ENCODE measurements around the gene SDHB.

DNA sequence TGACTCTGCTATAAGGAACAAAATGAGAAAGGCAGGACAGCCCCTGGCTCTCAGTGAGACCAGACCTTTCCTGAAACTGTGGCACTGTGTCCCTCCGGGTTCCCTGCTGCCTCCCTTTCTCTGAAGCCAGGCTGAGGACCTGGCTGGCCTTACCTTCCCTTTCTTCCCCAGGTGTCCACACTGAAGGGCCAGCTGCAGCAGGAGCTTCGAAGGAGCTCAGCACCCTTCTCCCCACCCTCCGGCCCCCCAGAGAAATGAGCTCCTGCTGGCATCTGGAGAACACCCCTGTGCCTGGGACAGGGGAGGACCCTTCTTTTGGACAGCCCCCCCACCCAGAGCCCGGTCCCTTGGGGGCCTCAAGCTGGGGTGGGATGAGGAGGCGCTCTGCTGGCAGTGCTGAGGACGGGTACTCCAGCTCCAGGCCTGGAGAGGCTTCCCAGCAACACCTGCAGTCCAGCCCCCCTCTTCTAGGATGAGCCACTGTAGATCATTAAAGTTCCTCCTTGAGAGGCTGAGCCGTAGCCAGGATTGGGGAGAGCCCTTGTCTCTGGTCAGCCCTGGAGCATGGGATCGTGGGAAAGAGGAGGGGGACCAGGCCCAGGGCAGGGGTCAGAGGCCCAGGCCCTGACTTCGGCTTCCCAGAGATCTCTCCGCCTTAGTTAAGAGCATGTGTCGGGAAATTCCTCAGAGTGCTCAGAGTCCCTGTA lies 81.5 kb downstream of the SDHB start:
- TF ChIP-seq, protein P1, sequence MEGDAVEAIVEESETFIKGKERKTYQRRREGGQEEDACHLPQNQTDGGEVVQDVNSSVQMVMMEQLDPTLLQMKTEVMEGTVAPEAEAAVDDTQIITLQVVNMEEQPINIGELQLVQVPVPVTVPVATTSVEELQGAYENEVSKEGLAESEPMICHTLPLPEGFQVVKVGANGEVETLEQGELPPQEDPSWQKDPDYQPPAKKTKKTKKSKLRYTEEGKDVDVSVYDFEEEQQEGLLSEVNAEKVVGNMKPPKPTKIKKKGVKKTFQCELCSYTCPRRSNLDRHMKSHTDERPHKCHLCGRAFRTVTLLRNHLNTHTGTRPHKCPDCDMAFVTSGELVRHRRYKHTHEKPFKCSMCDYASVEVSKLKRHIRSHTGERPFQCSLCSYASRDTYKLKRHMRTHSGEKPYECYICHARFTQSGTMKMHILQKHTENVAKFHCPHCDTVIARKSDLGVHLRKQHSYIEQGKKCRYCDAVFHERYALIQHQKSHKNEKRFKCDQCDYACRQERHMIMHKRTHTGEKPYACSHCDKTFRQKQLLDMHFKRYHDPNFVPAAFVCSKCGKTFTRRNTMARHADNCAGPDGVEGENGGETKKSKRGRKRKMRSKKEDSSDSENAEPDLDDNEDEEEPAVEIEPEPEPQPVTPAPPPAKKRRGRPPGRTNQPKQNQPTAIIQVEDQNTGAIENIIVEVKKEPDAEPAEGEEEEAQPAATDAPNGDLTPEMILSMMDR (IDR thresholded peaks at IDR 0.05): no peak
- TF ChIP-seq EP300 (IDR thresholded peaks at IDR 0.05): no peak
- no peak for TF ChIP-seq POLR2A (IDR thresholded peaks at IDR 0.05)
- no peak for TF ChIP-seq POLR2AphosphoS5 (IDR thresholded peaks at IDR 0.05)

Data from upper lobe of left lung (tissue), 4 donors.